HG03442 (cell line): ENCODE data around the gene MAG.

Source experiments
- ATAC-seq: cut with Tn5 transposase; IDR thresholded peaks from one replicate; pipeline ENCODE4 v1.9.1; 2021; ENCODE audit warnings: mild to moderate bottlenecking, moderate library complexity; ENCODE audit not compliant: unreplicated experiment

Gene MAG

DNA sequence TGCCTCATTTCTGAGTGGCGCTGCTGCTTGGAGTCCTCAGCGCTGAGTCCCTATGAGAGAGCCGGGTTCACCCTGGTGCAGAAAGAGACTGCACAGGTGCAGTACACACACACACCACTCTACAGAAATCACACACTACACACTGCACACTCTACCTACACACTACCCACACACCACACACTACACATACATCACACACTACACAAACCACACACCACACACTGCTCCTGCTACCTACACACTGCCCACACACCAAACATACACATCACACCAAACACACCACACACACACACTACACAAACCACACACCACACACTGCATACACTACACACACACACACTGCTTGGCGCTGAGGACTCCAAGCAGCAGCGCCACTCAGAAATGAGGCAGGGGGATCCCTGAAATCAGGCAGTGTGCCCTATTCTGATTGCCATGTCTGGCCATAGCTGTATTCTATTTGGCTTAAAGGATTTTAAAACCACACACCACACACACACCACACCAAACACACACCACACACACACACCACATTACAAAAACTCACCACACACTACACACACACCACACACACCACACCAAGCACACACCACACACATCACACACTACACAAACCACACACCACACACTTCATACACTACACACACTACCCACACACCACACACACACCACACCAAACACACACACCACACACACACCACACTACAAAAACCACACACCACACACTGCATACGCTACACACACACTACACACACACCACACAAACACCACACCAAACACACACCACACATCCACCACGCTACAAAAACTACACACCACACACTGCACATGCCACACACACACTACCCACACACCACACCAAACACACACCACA, 4.9 kb downstream of the MAG start:
- no peak for ATAC-seq

- ATAC-seq: no peak
Observed at GRCh38 chr19:35297515-35297848, 5.5 kb downstream of the MAG start.

GRCh38 chr19:35297922-35298321, 6.0 kb downstream of the MAG start:
- no peak for ATAC-seq

GRCh38 chr19:35298561-35298972, 6.6 kb downstream of the MAG start:
- no peak for ATAC-seq

- no peak for ATAC-seq
Observed at GRCh38 chr19:35299523-35300338, 7.8 kb downstream of the MAG start.

DNA sequence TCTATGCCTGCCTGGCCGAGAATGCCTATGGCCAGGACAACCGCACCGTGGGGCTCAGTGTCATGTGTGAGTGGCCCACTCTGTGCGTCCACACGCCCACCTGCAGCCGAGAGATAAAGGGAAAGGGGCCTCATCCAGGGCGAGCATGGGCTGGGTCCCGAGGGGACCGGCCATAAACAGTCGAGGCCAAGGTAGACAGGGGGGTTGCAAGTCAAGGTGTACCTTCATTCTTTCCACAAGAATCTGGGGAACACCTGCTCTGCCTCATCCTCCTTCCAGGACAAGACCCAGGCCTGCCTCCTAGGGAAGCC, 8.3 kb downstream of the MAG start:
- ATAC-seq: no peak

- ATAC-seq: no peak
Observed at GRCh38 chr19:35301961-35302360, 10.0 kb downstream of the MAG start.

GRCh38 chr19:35302446-35302845, 10.5 kb downstream of the MAG start:
- no peak for ATAC-seq

DNA sequence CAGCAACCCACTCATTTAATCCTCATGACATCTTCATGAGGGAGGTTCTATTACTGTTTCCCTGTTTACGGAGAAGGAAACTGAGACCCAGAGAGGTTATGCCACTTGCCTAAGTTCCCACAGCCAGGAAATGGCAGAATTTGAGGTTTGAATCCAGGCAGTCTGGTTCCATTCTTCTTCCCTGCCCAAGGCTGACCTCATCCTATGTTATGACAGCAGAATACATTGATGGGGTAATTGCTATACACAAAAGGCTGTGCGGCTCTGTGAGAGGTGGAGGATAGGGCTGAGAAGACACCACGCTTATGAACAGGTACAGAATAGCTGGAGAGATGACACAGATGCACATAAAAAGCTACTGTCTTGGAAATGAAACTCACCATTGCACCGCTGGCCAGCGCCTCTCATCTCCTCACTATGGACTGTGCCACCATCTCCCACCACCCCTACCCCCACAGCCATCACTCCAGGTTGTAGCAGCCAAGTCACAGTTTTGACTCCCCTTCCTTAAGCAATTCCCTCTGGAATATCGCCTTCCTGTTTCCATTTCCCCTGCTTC, 11.5 kb downstream of the MAG start:
- no peak for ATAC-seq

DNA sequence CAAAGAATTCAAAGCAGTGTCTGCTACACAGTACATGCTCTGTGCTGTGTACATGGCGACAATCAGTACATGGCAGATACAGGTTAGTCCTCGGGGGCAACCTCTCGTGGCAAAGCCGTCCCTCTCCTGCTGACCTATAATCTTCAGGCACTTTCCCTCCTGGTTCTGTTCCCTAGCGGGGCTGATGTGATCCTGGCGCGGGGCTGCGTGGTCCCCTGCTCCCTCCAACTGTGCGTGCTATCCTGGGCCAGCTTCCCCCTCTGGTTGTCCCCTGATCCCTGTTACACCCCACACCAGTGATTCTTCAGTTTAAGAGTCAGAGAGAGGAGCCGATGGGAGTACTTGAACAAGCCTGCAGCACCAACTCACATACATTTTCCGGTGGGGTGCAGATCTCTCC, 12.1 kb downstream of the MAG start:
- ATAC-seq: no peak

DNA sequence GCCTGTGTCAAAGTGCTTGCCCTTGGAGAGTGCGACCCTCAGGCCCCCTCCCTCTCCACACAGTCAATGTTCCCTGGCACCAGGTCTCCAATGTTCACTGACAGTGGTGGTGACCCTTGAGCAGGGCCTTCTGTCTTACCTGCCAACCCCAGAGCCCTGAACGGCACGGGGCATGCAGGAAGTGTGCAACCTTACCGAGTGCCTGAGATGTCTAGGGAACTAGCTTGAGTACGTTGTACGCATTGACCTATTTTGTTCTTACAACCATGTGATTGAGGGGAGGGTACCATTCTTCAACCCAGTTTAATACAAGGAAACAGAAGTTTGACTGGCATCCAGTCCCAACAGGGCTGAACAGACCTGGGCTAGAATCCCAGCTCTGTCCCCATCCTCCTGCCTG, 13.2 kb downstream of the MAG start:
- no peak for ATAC-seq

GRCh38 chr19:35306473-35307246, 14.7 kb downstream of the MAG start:
- ATAC-seq: no peak

- ATAC-seq: no peak
Observed at GRCh38 chr19:35307931-35308330, 16.0 kb downstream of the MAG start.

- ATAC-seq: no peak
Observed at GRCh38 chr19:35308910-35309309, 16.9 kb downstream of the MAG start.

- no peak for ATAC-seq
Observed at GRCh38 chr19:35309481-35310279, 17.7 kb downstream of the MAG start.

DNA sequence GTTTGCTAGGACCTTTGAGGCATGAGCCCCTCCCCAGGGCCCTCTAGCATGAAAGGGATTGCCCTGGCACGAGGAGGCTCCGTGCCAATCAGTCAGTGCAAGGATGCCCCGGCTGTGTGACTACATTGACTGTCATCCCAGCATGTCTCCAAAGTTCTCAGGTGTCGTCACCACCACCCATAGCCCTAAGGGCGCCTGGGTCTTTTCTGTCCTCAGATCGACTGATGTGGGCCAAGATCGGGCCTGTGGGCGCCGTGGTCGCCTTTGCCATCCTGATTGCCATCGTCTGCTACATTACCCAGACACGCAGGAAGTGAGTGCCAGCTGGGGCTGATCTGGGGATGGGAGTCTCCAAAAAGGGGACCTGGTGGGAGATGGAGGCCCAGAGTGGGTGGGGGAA, 18.4 kb downstream of the MAG start:
- ATAC-seq: no peak

DNA sequence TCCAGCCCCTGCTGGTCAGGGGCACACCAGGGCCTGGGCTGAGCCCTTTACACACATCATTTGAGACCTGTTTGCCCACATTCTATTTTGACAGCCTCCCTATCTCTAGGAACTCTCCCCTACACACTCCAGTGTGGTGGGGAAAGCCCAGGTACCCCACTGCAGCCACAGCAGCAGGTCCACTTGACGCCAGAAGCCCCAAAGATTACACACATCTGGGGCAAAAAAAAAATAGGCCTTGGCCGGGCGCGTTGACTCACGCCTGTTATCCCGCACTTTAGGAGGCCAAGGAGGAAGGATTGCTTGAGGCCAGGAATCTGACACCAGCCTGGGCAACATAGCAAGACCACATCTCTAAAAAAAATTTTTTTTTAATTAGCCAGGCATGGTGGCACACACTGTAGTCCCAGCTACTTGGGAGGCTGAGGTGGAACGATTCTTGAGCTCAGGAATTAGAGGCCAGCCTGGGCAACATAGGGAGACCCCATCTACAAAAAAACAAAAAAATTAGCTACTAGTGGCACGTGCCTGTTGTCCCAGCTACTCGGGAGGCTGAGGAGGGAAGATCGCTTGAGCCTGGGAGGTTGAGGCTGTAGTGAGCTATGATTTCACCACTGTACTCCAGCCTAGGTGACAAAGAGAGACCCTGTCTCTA, 19.0 kb downstream of the MAG start:
- ATAC-seq: no peak

- ATAC-seq: no peak
Observed at GRCh38 chr19:35311901-35312665, 20.1 kb downstream of the MAG start.

GRCh38 chr19:35313587-35313986, 21.6 kb downstream of the MAG start:
- no peak for ATAC-seq
